ENCODE measurements around the gene SH3PXD2A.

SH3PXD2A gene

DNA sequence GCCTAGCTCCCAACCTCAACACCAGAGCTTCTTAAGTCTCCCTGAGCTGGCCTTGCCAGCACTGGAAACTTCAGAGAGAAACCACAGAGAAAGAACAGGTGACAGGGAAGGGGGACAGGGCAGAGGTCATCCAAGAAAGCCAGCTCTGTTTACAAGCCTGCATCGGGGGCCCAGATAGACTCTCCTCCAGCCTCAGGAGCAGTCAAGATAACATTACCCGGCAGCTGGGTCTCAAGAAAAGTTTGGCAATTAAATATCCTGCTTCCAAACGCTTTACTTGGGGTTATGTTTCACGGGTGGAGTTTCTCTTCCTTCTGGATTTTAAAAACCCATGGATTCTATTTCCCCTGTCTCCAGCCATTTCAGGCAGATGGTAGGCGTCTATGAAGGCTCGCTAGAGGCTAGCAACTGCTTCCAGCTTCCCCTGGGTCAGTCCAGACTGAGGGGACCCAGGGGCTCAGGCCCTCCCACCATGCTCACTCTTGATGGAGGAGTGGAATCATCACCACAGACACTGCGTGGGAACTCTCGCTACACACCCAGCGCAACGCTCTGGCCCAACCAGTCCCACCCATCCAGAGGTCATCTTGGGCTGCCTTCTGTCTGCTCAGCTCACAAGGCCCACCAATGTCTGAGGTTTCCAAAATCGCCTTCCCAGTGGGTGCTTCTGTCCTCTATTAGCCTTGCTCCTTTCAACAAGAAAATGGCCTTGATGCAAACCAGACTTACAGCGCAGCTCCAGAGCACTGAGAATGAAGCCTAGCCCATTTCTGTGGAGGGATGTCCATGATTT is 48.8 kb downstream of the SH3PXD2A start:
- DNase-seq, result no peak

DNA sequence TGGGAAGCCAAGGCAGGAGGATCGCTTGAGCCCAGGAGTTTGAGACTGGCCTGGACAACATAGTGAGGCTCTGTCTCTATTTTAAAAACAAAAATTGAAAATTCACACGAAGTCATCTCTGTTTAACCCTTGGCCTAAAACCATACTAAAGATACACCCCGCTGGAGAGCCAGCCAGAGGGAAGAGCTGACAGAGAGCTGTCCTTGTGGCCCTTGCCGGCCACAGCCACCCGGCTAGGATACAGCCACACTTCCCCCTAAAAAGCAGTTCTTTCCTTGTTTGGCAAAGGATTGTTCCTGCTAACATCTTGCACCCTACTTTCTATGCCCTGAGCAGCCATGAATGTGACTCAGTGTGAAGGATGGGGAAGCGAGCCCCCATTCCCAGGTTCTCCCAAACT is 49.6 kb downstream of the SH3PXD2A start:
- DNase-seq, result no peak

DNA sequence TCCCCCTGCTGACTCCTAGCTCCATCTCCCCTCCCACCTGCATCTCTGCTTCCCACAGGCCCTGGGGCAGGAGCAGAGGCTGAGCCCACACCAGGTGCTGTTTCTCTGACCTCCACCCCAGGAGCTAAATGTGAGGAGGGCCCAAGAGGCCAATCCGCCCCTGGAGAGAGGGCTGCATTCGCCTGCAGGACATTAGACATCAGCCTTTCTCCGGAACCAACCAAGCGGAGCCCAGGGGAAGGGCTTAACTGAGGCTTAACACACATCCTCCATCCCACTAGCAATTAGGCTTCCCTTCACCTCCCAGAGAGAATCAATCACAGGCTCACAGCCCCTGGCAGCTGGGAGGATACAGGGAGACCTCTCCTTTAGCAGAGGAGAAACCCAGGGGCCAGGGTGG is 50.5 kb downstream of the SH3PXD2A start:
- DNase-seq, result no peak

DNA sequence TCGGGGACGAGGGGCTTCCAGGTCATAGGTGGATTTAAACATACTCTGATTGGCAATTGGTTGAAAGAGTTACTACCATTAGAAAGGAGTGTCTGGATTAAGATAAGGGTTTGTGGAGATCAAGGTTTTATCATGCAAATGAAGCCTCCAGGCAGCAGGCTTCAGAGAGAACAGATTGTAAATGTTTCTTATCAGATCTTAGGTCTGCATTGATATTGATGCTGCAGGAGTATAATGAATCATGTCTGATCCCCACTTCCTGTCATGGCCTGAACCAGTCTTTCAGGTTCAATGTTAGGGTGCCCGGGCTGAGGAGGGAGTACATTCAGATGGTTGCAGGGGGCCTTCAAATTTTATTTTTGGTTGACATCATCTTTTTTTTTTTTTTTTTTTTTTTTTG is 51.4 kb downstream of the SH3PXD2A start:
- DNase-seq, result peak; percentile 21

DNA sequence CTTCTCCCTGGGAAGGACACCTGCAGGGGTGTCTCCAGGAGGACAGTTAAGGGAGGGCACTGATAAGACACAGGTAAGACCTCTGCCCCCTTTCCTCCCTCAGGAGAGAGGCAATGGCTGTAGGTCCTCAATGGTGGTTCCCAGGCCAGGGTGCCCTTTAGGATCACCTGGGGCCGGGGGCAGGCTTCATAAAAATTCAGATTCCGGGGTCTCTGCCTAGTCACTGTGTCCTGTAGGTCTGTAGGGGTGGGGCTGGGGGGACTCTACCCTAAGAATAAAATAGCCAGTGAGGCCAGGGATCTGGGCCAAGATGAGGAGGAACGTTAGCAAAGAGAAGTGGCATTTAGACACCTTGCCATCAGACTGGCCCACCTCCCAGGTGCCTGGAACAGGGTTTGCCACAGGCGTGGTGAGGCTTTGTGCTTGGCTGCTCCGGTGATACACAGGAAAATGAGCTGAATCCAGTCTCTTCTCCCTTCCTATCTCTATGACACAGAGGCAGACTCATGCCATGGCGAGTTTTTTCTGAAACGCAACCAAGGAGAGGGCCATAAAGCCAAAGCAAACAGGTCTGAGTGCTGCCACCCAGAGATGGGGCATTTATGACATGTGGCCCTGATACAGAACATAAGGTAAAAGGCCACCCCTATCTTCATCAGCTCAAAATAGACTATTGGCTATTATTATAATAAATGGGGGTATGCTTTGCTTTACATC is 52.6 kb downstream of the SH3PXD2A start:
- DNase-seq, result no peak

DNA sequence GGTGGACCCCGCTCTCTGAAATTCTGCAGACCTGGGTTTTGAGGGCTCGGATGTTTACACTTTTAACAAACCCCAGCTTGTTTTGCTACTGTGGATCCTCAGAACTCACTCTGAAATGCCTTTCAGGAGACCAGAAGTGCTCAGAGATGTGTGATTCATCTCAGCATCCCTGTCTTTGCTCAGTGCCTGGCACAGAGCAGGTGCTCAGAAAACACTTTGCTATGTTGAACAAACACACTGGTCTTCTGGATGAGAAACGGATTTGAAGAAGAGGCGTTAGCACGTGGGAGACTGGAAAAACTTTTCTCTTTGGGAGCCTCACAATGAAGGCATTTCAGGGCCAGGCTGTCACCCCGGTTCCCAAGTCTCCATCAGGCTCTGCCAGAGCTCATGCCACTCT is 53.3 kb downstream of the SH3PXD2A start:
- no peak for DNase-seq

DNA sequence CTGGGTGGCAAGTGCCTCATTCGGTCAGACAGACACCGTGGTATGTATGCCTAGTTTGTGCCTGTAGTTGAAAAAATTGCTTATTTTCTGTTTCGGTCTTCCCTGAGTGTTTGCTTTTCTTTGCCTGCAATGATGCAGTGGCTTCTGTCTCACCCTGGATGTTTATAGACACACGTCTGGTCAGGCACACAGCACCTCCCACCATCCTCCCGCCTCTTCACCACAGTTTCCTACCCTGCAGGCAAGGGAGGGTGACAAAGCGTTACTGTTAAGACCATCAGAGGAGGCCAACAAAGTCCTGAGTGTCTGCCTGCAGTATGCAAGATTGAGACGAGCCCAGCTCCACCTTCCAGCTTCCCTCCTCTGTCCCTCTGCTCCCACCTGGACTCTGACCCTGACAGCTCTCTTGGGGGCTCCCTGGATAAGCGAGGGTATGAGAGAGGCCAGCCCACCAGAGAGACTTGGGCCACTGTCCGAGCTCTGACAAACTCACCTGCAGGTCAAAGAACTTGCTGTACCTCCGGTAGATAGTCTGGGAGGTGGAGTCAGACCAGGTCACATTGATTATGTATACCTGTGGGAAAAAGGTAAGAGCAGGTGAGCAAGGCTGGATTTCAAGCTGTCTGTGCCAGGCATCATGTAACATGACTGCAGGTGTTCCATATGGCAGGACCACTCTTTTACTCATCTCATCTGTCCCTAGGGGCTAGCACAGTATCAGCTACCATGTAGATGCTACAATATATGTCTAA is 54.4 kb downstream of the SH3PXD2A start:
- peak; percentile 59 for DNase-seq

DNA sequence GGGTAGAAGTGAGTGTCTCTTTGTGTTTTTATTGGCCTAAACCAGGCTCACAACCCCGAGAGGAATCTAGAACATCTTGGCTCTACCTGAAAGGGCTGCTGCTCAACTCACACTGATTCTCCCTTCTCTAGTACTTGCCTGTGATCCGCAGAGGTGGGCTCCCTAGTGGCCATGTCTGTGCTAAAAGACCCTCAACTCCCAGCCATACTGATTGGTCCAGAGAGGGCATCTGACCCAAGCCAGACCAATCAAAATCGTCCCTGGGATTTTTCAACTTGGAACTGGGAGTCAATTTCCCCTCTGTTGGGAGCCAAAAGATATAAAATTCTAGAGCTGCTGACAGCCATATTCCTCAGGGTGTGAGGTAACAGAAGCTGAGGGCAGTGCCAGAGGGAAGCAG is 55.3 kb downstream of the SH3PXD2A start:
- no peak for DNase-seq

DNA sequence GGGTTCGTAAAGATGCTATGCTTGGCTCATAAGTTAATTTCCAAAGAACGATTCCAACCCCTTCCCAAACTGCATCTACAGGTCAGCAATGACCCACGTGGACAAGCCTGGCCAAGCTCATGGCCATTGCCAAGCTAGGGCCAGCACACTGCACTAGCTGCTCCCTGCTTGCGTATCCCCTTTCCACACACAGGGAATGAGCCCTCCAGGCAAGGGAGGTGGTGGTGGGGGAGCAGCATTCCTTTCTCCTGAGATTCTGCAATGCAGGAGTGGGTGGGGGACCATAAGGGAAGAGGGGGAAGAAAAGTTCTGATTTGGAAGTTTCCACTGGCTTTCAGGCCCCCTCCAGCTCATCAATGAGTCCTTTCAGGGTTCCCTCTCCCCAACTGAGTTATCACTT is 56.0 kb downstream of the SH3PXD2A start:
- DNase-seq, result no peak

DNA sequence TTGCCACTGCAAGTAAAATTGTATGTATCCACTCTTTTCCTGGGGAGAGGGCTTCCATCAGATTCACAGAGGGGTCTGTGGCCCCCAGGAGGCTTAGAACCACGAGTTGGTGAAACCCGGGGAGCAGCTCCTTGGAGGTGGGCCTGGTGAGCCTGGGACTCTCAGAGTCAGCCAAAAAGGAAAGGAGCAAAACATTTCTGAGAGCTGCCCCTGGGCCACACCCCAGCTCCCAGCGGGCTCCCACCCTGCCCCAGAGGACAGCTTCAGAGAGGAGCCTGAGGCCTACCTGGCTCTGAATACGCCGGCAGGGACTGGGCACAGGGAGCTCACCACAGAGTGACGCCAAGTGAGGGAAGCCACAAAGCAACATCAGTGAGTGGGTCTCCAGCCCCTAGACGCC is 56.9 kb downstream of the SH3PXD2A start:
- no peak for DNase-seq

DNA sequence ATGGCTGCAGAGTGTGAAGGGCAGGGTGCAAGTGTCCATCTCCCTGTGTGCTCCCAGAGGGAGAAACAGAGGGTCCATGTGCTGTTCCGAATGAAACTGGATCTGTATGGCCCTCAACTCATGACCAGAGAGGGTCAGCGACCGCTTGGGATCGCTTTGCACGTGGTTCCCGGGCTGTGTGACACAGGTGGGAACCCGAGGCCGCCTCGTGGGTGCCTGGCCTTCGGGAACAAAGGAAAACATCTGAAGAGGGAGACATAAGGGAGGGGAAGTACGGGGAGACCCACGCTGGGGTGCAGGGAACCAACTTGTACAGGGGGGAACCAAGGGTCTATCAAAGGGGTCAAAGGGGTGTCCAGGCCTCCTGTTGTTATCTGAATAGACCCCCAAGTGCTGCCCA is 57.5 kb downstream of the SH3PXD2A start:
- DNase-seq, result no peak

DNA sequence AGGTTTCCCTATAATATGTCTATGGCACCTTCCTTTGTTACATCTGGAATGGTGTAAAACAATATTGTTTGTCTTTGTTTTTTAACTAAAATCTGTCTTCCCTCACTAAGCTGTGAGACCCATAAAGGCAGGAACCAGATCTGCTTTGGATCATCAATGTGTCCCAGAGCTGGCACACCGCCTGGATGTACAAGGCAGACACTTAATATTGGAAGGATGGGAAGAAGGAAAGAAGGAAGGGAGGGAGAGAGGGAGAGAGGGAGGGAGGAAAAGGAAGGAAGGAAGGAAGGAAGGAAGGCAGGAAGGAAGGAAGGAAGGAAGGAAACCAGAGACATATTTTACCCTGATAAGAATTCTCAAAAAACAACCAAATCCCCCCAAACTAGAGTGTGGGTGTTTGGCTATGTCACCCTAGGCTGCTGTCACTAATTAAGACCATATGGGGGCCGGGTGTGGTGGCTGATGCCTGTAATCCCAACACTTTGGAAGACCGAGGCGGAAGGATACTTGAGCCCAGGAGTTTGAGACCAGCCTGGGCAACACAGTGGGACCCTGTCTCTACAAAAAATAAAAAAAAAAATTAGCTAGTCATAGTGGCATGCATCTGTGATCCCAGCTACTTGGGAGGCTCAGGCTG is 59.6 kb downstream of the SH3PXD2A start:
- no peak for DNase-seq

DNA sequence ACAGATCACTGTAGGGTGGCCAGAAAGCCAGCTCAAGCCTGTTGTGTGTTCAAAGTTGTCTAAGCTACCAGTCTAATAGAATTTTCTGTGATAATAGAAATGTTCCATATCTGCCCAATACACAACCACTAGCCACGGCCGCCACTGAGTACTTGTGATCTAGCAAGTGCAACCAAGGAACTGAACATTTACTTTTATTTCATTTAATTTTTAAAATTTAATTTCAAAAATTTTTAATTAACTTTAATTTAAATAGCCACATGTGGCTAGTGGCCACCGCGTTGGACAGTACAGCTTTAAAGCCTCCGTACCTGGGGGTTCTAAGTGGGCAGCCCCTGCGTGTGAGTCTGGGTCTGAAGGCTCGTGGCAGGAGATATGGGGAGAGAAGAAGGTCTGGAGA is 60.4 kb downstream of the SH3PXD2A start:
- no peak for DNase-seq

DNA sequence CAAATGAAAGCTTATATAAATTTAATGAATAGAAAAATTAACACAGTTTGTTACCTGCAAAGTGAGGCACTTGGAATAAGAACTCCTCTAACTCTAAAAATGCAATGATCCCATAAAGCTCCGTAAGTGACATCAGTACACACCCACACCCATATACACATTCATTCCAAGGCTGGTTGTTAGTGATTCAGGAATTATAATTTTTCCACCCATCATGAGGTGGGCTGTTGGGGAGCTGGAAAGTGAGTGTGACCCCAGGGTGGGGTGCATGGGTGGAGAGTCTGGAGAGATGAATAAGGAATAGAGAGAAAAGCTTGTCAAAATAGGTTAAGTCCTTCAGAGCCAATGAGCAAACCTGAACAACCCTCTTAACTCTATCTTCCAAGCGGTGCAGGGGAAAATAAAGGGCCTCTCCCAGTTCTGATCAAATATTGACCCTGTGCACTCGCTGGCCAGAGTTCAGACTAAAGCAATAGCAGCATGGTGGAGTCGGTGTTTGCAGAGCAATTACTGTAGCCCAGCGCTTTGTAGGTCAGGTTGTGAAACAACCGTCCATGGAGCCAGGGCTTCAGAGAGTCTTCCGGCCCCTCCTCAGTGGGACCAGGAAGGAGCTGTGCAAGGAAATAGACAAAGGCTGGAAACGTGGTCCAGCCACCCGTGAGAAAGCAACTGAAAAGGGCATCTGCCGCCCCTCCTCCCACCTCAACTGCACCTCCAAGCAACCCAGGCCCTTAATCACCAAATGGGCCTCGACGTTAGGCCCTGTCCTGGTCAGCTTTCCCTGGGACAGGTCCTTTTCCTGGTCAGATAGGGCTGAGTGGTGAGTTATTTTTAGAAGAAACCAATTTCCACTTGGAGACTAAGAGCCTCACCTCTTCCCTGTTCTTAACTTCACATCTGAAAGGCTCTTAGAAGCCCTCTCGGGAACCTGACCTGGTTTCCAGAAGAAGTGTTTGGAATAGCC is 61.2 kb downstream of the SH3PXD2A start:
- no peak for DNase-seq

DNA sequence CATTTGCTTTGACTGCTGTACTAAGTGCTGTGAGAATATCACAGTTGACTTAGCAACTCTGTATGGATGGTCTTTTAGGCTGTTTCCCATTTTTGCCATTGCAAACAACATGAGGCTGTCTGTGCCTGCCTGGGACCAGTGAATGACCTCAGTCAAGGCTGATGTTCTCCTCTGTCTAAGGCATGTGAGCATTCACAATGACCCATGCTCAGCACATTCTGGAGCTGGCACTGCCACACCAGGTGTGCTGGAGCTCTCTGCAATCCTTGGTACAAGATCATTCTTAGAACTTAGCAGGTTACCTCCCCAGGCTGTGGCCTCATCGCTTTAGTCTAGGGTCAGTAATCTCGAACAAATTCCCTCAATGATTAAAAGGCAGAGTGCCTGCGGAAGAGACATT is 61.9 kb downstream of the SH3PXD2A start:
- no peak for DNase-seq

DNA sequence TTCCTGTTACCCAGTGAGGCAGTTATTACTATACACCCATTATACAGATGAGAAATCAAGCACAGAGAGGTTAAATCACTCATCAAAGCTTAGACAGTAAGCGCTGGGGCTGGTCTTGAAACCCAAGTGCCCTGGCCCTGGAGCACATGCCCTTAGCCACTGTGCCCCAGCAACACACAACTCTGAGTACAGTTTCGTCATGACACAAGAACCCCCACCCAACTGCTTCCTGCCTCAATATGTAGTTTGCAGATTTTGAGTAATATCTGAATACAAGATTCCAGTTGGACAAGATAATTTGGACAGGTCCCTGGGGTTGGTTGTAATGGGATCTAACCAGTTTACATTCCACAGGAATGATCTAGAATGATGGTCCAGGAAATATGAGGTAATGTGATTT is 62.8 kb downstream of the SH3PXD2A start:
- DNase-seq, result no peak

DNA sequence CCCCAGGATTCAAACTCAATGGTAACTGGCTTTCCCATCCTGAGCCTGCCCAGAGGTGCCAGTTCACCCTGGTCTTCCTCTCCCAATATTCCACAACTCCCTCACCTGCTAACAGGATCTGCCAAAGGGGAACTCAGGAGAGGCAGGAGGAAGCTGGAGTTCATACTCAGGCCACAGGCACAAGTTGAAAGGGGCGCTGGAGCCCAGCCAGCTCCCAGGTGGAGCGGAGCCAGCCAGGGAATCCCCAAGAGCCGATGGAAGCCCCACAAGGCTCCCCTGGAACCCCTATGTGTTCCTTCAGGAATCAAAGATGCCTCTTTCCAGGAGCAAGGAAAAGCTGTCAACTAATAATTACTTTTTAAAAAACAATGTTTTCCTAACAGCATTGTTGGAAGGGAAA is 63.5 kb downstream of the SH3PXD2A start:
- DNase-seq, result no peak

DNA sequence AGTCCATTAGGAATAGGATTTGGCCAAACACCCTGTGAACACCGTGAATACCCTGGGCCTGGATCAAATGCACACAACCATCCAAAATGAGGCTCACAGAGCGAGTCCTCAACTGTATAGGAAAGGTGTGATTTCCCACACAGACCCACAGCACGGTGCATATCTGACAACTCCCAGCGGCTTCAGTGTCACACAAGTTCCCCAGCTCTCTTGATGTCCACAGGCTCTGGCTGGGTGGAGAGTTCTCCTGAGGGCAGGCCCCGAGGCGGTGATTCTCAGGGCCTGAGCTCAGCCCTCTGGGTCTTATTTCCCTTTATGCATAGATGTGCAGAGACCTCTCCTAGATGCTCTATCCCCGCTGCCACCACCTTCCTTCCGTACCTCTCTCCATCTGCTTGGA is 64.1 kb downstream of the SH3PXD2A start:
- no peak for DNase-seq

DNA sequence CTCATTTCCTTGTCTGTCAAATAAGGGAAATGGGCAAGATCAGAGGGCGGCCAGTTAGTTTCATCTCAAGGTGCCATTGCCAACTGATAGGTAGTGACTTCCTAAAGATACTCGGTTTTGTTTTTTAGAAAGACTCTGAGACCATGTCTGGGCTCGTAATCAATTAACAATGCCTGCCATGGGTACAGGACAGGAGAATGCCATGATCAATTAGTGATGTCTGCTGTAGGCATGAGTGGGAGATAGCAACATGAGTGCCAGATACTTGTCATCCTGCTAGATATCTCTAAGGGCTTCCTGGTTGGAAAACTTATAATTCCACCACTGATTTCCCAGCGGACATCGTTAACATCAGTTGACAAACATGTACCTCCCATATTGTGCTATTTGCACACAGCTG is 64.8 kb downstream of the SH3PXD2A start:
- no peak for DNase-seq

DNA sequence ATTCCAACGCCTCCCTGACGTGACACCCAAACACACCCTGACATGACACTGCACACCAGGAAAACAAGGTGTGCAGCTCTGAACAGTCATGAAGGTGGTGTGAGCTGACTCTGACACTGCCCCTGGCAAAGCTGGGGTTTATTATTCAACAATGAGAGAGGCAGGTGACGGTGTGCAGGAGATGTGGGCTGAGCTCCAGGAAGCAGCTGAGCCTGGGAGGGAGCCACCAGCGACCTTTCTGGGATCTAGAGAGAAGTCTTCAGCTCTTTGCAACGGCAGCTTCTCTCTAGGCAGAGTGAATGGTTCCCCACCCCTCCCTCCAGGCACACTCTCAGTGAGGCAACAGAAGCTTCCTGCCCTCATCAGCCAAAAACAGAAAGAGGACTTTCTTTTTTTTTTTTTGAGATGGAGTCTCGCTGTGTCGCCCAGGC is 65.6 kb downstream of the SH3PXD2A start:
- no peak for DNase-seq

DNA sequence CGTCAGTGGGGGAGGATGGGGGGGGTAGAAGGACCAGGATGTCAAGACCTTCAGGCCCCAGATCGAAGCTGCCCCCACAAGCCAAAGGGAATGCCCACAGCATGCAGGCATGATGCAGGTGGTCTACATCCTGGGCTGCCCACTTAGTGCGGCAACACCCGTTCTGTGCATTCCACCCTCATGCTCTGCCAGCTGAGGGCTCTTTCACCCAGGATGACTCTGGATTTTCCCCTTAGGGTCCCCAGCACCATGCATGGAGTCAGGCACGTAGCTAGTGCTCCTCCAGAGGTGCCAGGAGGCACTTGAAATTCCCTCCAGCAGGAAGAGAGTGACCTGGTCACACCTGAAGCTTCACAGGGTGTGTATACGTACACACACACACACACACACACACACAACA is 66.2 kb downstream of the SH3PXD2A start:
- DNase-seq, result no peak

DNA sequence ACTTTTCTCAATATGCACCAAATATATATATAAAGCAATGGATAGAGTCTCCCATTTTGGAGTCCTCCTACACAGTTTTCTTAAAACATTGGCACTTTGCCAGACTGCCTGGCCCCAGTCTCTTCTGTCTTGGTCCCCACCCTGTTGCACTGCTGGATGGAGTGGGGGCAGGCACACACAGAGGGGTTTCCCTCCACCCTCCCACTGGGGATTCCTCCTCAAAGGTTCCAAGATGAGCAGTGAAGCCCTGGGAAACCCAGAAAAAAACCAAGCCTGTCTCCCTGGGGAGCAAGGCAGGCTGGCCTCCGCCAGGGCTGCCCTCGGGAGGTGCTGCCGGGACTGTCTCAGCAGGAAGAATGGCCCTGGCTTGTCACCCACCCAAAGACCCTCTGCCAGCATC is 68.0 kb downstream of the SH3PXD2A start:
- no peak for DNase-seq

Data from CD4-positive, alpha-beta T cell treated with Interleukin-17A for 1 hour (primary cell).